IMR-90 (cell line): Measurements from ENCODE around the gene CYP17A1. TPM values are rescaled to one million over a fixed set of nuclear protein-coding genes. Genes with fewer than 3 reads are reported as not detected.

Experiments used
- ATAC-seq: fragments of 200-7000 bp; cut with Tn5 transposase; 2 replicates; pipeline ENCODE4 v1.9.1; 2020; ENCODE audit warnings: low read depth, mild to moderate bottlenecking, moderate library complexity
- BruUV-seq: library from RNA; stranded (reverse); fragments of 400-500 nt; replicated peaks from 2 replicates; lab custom pipeline; 2021; lab: Mats Ljungman, UMichigan
- CTCF ChIA-PET: fragments of 300-600 bp; formaldehyde crosslinking; extraction: SDS; loops from one replicate; lab custom pipeline; 2021; ENCODE audit warnings: antibody characterized with exemption; lab: Yijun Ruan, JAX
- POLR2A ChIA-PET: fragments of 300-600 bp; sonication (Branson Sonifier 250); formaldehyde crosslinking; loops from one replicate; lab custom pipeline; 2022; ENCODE audit warnings: antibody characterized with exemption; ENCODE audit not compliant: unreplicated experiment; lab: Charles Lee
- DNase-seq: peaks from one replicate; pipeline ENCODE4 v3.0.0; 2013
- H2AFZ ChIP-seq: replicated peaks from 2 replicates; pipeline ENCODE3; 2013; ENCODE audit warnings: low read length, mild to moderate bottlenecking; ENCODE audit not compliant: poor library complexity
- H2AK5ac ChIP-seq: 2 replicates; pipeline ENCODE4 v1.6.1; 2013; ENCODE audit warnings: low read depth, low read length, inconsistent platforms
- H2AK9ac ChIP-seq: replicated peaks from 2 replicates; pipeline ENCODE3; 2013; ENCODE audit warnings: mild to moderate bottlenecking, low read depth, low read length, moderate library complexity; ENCODE audit not compliant: poor library complexity
- H2BK120ac ChIP-seq: 2 replicates; pipeline ENCODE4 v1.6.1; 2013; ENCODE audit warnings: low read depth, low read length, inconsistent platforms
- H2BK15ac ChIP-seq: 3 replicates; pipeline ENCODE4 v1.6.1; 2013; ENCODE audit warnings: low read depth, low read length, inconsistent platforms
- H2BK20ac ChIP-seq: 2 replicates; pipeline ENCODE4 v1.6.1; 2013; ENCODE audit warnings: low read depth, mild to moderate bottlenecking, inconsistent platforms, low read length, moderate library complexity
- H2BK5ac ChIP-seq: 2 replicates; pipeline ENCODE4 v1.6.1; 2013; ENCODE audit warnings: mild to moderate bottlenecking, low read depth, low read length, inconsistent platforms; ENCODE audit not compliant: poor library complexity, severe bottlenecking
- H3K14ac ChIP-seq: replicated peaks from 2 replicates; pipeline ENCODE4 v1.6.1; 2013; ENCODE audit warnings: low read depth, low read length, inconsistent platforms
- H3K18ac ChIP-seq: 2 replicates; pipeline ENCODE4 v1.6.1; 2013; ENCODE audit warnings: low read depth, low read length, control low read depth
- H3K23ac ChIP-seq: 2 replicates; pipeline ENCODE4 v1.6.1; 2013; ENCODE audit warnings: low read depth, low read length, inconsistent platforms
- H3K27ac ChIP-seq: 2 replicates; pipeline ENCODE4 v1.5.1; 2013; ENCODE audit warnings: mild to moderate bottlenecking, control low read depth, low read length; ENCODE audit not compliant: insufficient read depth
- H3K27me3 ChIP-seq: 2 replicates; pipeline ENCODE4 v1.6.1; 2013; ENCODE audit warnings: low read length; ENCODE audit not compliant: control insufficient read depth, insufficient read depth
- H3K36me3 ChIP-seq: 2 replicates; pipeline ENCODE4 v1.6.1; 2013; ENCODE audit warnings: low read length, mixed read lengths; ENCODE audit not compliant: control insufficient read depth, insufficient read depth
- H3K4ac ChIP-seq: 2 replicates; pipeline ENCODE4 v1.6.1; 2013; ENCODE audit warnings: low read depth, low read length, inconsistent platforms
- H3K4me1 ChIP-seq: 2 replicates; pipeline ENCODE4 v1.6.1; 2013; ENCODE audit warnings: low read length, mixed read lengths; ENCODE audit not compliant: control insufficient read depth, insufficient read depth
- H3K4me2 ChIP-seq: 2 replicates; pipeline ENCODE4 v1.6.1; 2013; ENCODE audit warnings: low read depth, mild to moderate bottlenecking, control low read depth, low read length, moderate library complexity
- H3K4me3 ChIP-seq: 2 replicates; pipeline ENCODE4 v1.5.1; 2013; ENCODE audit warnings: low read depth, mild to moderate bottlenecking, control low read depth, low read length, moderate library complexity; ENCODE audit not compliant: insufficient read depth
- H3K56ac ChIP-seq: 2 replicates; pipeline ENCODE4 v1.6.1; 2013; ENCODE audit warnings: low read length, inconsistent platforms; ENCODE audit not compliant: insufficient read depth; ENCODE audit errors: extremely low read depth
- H3K79me1 ChIP-seq, 2 experiments: 2 replicates each; pipeline ENCODE4 v1.6.1; 2013; ENCODE audit warnings: low read length in 2 of 2, inconsistent platforms in 1 of 2, low read depth in 1 of 2
- H3K9ac ChIP-seq: 2 replicates; pipeline ENCODE4 v1.6.1; 2013; ENCODE audit warnings: low read depth, low read length, control low read depth
- H3K9me1 ChIP-seq: 2 replicates; pipeline ENCODE4 v1.6.1; 2013; ENCODE audit warnings: low read length, inconsistent platforms; ENCODE audit not compliant: insufficient read depth
- H3K9me3 ChIP-seq: 2 replicates; pipeline ENCODE4 v1.6.1; 2013; ENCODE audit warnings: low read length; ENCODE audit not compliant: control insufficient read depth, insufficient read depth
- H4K20me1 ChIP-seq: 2 replicates; pipeline ENCODE4 v1.6.1; 2013; ENCODE audit warnings: low read length, inconsistent platforms; ENCODE audit not compliant: insufficient read depth
- H4K5ac ChIP-seq: 2 replicates; pipeline ENCODE4 v1.6.1; 2013; ENCODE audit warnings: mild to moderate bottlenecking, low read depth, low read length, control low read depth
- H4K8ac ChIP-seq, 2 experiments: 2 replicates each; pipeline ENCODE4 v1.6.1; 2013; ENCODE audit warnings: low read depth in 2 of 2, low read length in 2 of 2, control low read depth in 1 of 2, inconsistent platforms in 1 of 2
- H4K91ac ChIP-seq: 2 replicates; pipeline ENCODE4 v1.6.1; 2013; ENCODE audit warnings: low read depth, low read length, inconsistent platforms; ENCODE audit not compliant: insufficient read depth
- CEBPB ChIP-seq: IDR thresholded peaks from 2 replicates; pipeline ENCODE4 v1.6.1; 2012; ENCODE audit warnings: low read depth, low read length, improper control_type of control experiment
- CHD1 ChIP-seq: IDR thresholded peaks from 2 replicates; pipeline ENCODE4 v1.6.1; 2012; ENCODE audit warnings: low read depth, low read length, improper control_type of control experiment
- CTCF ChIP-seq: conservative IDR thresholded peaks from 2 replicates; pipeline ENCODE4 v1.5.1; 2012; ENCODE audit warnings: mild to moderate bottlenecking, low read depth, low read length, improper control_type of control experiment
- ELK1 ChIP-seq: fragments of 150-350 bp; IDR thresholded peaks from 2 replicates; pipeline ENCODE4 v1.6.1; 2016; ENCODE audit warnings: low read depth, mild to moderate bottlenecking, low read length, moderate library complexity, borderline replicate concordance
- MAFK ChIP-seq: IDR thresholded peaks from 2 replicates; pipeline ENCODE4 v1.6.1; 2012; ENCODE audit warnings: low read depth, low read length, improper control_type of control experiment
- MAZ ChIP-seq: IDR thresholded peaks from 2 replicates; pipeline ENCODE4 v1.6.1; 2012; ENCODE audit warnings: low read depth, mild to moderate bottlenecking, low read length, improper control_type of control experiment, moderate library complexity, borderline replicate concordance
- MXI1 ChIP-seq: IDR thresholded peaks from 2 replicates; pipeline ENCODE4 v1.6.1; 2012; ENCODE audit warnings: low read depth, mild to moderate bottlenecking, low read length, moderate library complexity, borderline replicate concordance
- POLR2A ChIP-seq: IDR thresholded peaks from 2 replicates; pipeline ENCODE4 v1.6.1; 2012; ENCODE audit warnings: mild to moderate bottlenecking, low read depth, low read length
- RCOR1 ChIP-seq: IDR thresholded peaks from 2 replicates; pipeline ENCODE4 v1.6.1; 2012; ENCODE audit warnings: mild to moderate bottlenecking, low read length, improper control_type of control experiment; ENCODE audit not compliant: insufficient replicate concordance
- RFX5 ChIP-seq: IDR thresholded peaks from 2 replicates; pipeline ENCODE4 v1.8.0; 2012; ENCODE audit warnings: low read depth, mild to moderate bottlenecking, low read length, moderate library complexity
- SMC3 ChIP-seq: fragments of 150-350 bp; IDR thresholded peaks from 2 replicates; pipeline ENCODE4 v1.6.1; 2016; ENCODE audit warnings: low read depth, mild to moderate bottlenecking, antibody characterized with exemption, low read length, moderate library complexity
- WGBS, 2 experiments: methylation state at CpG; one replicate each; pipeline versions ENCODE4 v1.1.5 to v1.1.7; 2013; ENCODE audit warnings: missing lambda C conversion rate in 2 of 2; ENCODE audit not compliant: insufficient read length in 1 of 2; ENCODE audit errors: extremely low coverage in 2 of 2; 5-methylcytosine and 5-hydroxymethylcytosine counted together
- dilution Hi-C: fragments of 300-500 bp; cut with HindIII; formaldehyde crosslinking; loops from one replicate; pipeline ENCODE4 v1.14.3; 2018; ENCODE audit warnings: low sequenced_read_pairs; ENCODE audit not compliant: unreplicated experiment
- in situ Hi-C: fragments of 300-500 bp; cut with MboI; formaldehyde crosslinking; loops from 3 replicates; pipeline ENCODE4 v1.14.3; 2019; ENCODE audit warnings: low sequenced_read_pairs, inconsistent platforms, mixed read lengths
- intact Hi-C: fragments of 100-400 bp; cut with micrococcal nuclease; formaldehyde crosslinking; loops from 2 replicates; pipeline ENCODE4 v1.10.0; 2022
- polyA plus RNA-seq, 3 experiments: library from polyadenylated mRNA; depleted of rRNA; stranded (reverse); fragments of >200 nt; gene quantifications; 2 replicates each; pipeline ENCODE4 v1.2.3, GENCODE V29; 2012; ENCODE audit warnings: low replicate concordance in 1 of 3
- total RNA-seq: library from RNA; depleted of rRNA; stranded (reverse); fragments of >200 nt; gene quantifications from 2 replicates; pipeline ENCODE4 v1.2.3, GENCODE V29; 2012

CYP17A1 gene
- total and polyA plus RNA-seq, 2 of the 4 experiments (the other 2 are of a cell fraction), result not detected

- H2AK9ac ChIP-seq, result no peak overlapping the region
- H3K4me2 ChIP-seq, result no peak overlapping the region
- ATAC-seq (peak; percentile 29; the same call in 1 of the 2 replicates), DNase-seq (no peak)
- no peak overlapping the region for H4K5ac ChIP-seq
- no peak overlapping the region for H3K56ac ChIP-seq
- no peak overlapping the region for H3K23ac ChIP-seq
- H4K91ac ChIP-seq, result no peak overlapping the region
- H2BK5ac ChIP-seq, result peak overlapping the region; percentile 6
- H3K4me3 ChIP-seq, result no peak overlapping the region
- no peaks in the 10 kb centered on the region; the same call in 1 of the 2 replicates for H3K27me3 ChIP-seq
- H3K4ac ChIP-seq, result no peak overlapping the region
- no peak overlapping the region for H3K27ac ChIP-seq
- H3K18ac ChIP-seq, result no peak overlapping the region
- H3K36me3 ChIP-seq, result peaks cover 4% of the 10 kb centered on the region; the same call in 1 of the 2 replicates
- 0 out of 2 replicates have a peak overlapping the region, but pooled peaks have one; percentile 15 for H3K14ac ChIP-seq
- intact Hi-C loops, result no loop called here
- no peak overlapping the region for H2BK20ac ChIP-seq
- in situ Hi-C loops, result no loop called here
- ChIA-PET CTCF (no interaction called here), POLR2A (no interaction called here)
- TF ChIP-seq CHD1 (no peak), MAFK (no peak), RCOR1 (no peak), POLR2A (no peak), CEBPB (no peak), SMC3 (no peak), RFX5 (no peak), ELK1 (no peak), MAZ (no peak), MXI1 (no peak), CTCF (no peak)
- no TSS peak for BruUV-seq
- peaks cover 12% of the 10 kb centered on the region for H3K9me1 ChIP-seq
- H3K4me1 ChIP-seq, result peaks cover 13% of the 10 kb centered on the region
- dilution Hi-C loops, result no loop called here
- peaks cover 34 to 59% of the 10 kb centered on the region in 2 experiments for H3K79me1 ChIP-seq
- no peak overlapping the region for H4K8ac ChIP-seq
- H2AK5ac ChIP-seq, result no peak overlapping the region
- H3K9me3 ChIP-seq, result no peaks in the 10 kb centered on the region
- H2BK15ac ChIP-seq, result no peak overlapping the region
- 50% methylated on average over 1 of the region's 8 CpGs; no CpG with 5 or more reads in 1 of the 2 experiments for WGBS, 2 experiments
- no peak overlapping the region for H2BK120ac ChIP-seq
- H2AFZ ChIP-seq, result no peak overlapping the region
- peaks cover 81% of the 10 kb centered on the region for H4K20me1 ChIP-seq
- H3K9ac ChIP-seq, result no peak overlapping the region
Observed at GRCh38 chr10:102791754-102792395, 45.3 kb downstream of the CYP17A1 start.
